WTC11 (cell line): ENCODE results near the gene TM4SF1. TPM values are rescaled to one million over a fixed set of nuclear protein-coding genes. Genes with fewer than 3 reads are reported as not detected.

Source experiments
- ATAC-seq: fragments of 200-7000 bp; cut with Tn5 transposase; 2 replicates; pipeline ENCODE4 v1.10.0; 2021; ENCODE audit warnings: mild to moderate bottlenecking, moderate library complexity
- CTCF ChIA-PET: fragments of 300-600 bp; sonication (Branson Sonifier 250); formaldehyde crosslinking; loops from one replicate; lab custom pipeline; 2021; ENCODE audit warnings: antibody characterized with exemption; lab: Charles Lee
- POLR2A ChIA-PET: fragments of 350-600 bp; sonication (Branson Sonifier 250); formaldehyde crosslinking; loops from one replicate; lab custom pipeline; 2021; ENCODE audit warnings: antibody characterized with exemption; lab: Charles Lee
- DNase-seq: peaks from one replicate; pipeline ENCODE4 v3.0.0; 2021; ENCODE audit warnings: low spot score
- H3K27ac Mint-ChIP-seq: 2 replicates; pipeline ENCODE4 v1.8.0; 2021; ENCODE audit warnings: mixed read lengths
- H3K27me3 Mint-ChIP-seq: 2 replicates; pipeline ENCODE4 v1.8.0; 2021; ENCODE audit warnings: low read depth, mild to moderate bottlenecking, moderate library complexity, mixed read lengths
- H3K36me3 Mint-ChIP-seq: 2 replicates; pipeline ENCODE4 v1.8.0; 2021; ENCODE audit warnings: mixed read lengths
- H3K4me1 Mint-ChIP-seq: 2 replicates; pipeline ENCODE4 v1.8.0; 2022; ENCODE audit warnings: mixed read lengths
- H3K4me3 Mint-ChIP-seq: 2 replicates; pipeline ENCODE4 v1.8.0; 2021; ENCODE audit warnings: mild to moderate bottlenecking, moderate library complexity, mixed read lengths
- H3K9me3 Mint-ChIP-seq: 2 replicates; pipeline ENCODE4 v1.8.0; 2021; ENCODE audit warnings: mixed read lengths
- CREB1 ChIP-seq: sonication (generic); formaldehyde crosslinking; IDR thresholded peaks from 2 replicates; pipeline ENCODE4 v1.8.0; 2023; ENCODE audit warnings: mild to moderate bottlenecking, missing genetic modification reagents
- GTF2I ChIP-seq: fragments of 250-450 bp; sonication (Bioruptor Pico); conservative IDR thresholded peaks from 2 replicates; pipeline ENCODE4 v1.4.0; 2021; ENCODE audit warnings: mild to moderate bottlenecking
- IRF2 ChIP-seq: sonication (generic); formaldehyde crosslinking; IDR thresholded peaks from 2 replicates; pipeline ENCODE4 v1.8.0; 2022; ENCODE audit warnings: low read depth, missing genetic modification reagents, borderline replicate concordance
- NFYB ChIP-seq: sonication (generic); formaldehyde crosslinking; conservative IDR thresholded peaks from 2 replicates; pipeline ENCODE4 v1.8.0; 2022; ENCODE audit warnings: low read depth, missing genetic modification reagents
- PRRX2 ChIP-seq: fragments of 250-450 bp; sonication (Bioruptor Pico); IDR thresholded peaks from 2 replicates; pipeline ENCODE4 v1.8.0; 2021; ENCODE audit warnings: mild to moderate bottlenecking
- ZNF121 ChIP-seq: sonication (generic); formaldehyde crosslinking; IDR thresholded peaks from 2 replicates; pipeline ENCODE4 v1.8.0; 2023; ENCODE audit warnings: missing genetic modification reagents
- ZNF396 ChIP-seq: fragments of 250-450 bp; sonication (Bioruptor Pico); IDR thresholded peaks from 2 replicates; pipeline ENCODE4 v1.8.0; 2021; ENCODE audit warnings: mild to moderate bottlenecking, moderate library complexity, borderline replicate concordance
- ZNF423 ChIP-seq: fragments of 250-450 bp; sonication (Bioruptor Pico); IDR thresholded peaks from 2 replicates; pipeline ENCODE4 v2.1.2; 2022; ENCODE audit warnings: mild to moderate bottlenecking, moderate library complexity
- total RNA-seq: library from RNA; stranded (reverse); gene quantifications from 3 replicates; pipeline ENCODE4 v1.2.3, GENCODE V29; 2021
- TF ChIP-seq, protein P1 (sequence below): sonication (generic); formaldehyde crosslinking; IDR thresholded peaks from 2 replicates; pipeline ENCODE4 v1.8.1; 2022; ENCODE audit warnings: mild to moderate bottlenecking, moderate library complexity, missing genetic modification reagents
- TF ChIP-seq, protein P2 (sequence below): fragments of 250-450 bp; sonication (Bioruptor Pico); IDR thresholded peaks from 2 replicates; pipeline ENCODE4 v2.1.2; 2022; ENCODE audit warnings: mild to moderate bottlenecking, moderate library complexity
- TF ChIP-seq, protein P3 (sequence below): fragments of 250-450 bp; sonication (Bioruptor Pico); IDR thresholded peaks from 2 replicates; pipeline ENCODE4 v1.9.0; 2021; ENCODE audit warnings: mild to moderate bottlenecking
- TF ChIP-seq, protein P4 (sequence below): sonication (generic); formaldehyde crosslinking; IDR thresholded peaks from 2 replicates; pipeline ENCODE4 v1.8.1; 2023; ENCODE audit warnings: mild to moderate bottlenecking, missing genetic modification reagents
- TF ChIP-seq, protein P5 (sequence below): sonication (generic); formaldehyde crosslinking; IDR thresholded peaks from 2 replicates; pipeline ENCODE4 v1.8.1; 2022; ENCODE audit warnings: low read depth, mild to moderate bottlenecking, moderate library complexity, missing genetic modification reagents, borderline replicate concordance
- TF ChIP-seq, protein P6 (sequence below): sonication (generic); formaldehyde crosslinking; conservative IDR thresholded peaks from 2 replicates; pipeline ENCODE4 v1.8.1; 2023; ENCODE audit warnings: mild to moderate bottlenecking, low read depth, missing genetic modification reagents, moderate library complexity
- TF ChIP-seq, protein P7 (sequence below): sonication (generic); formaldehyde crosslinking; IDR thresholded peaks from 2 replicates; pipeline ENCODE4 v1.8.1; 2023; ENCODE audit warnings: mild to moderate bottlenecking, missing genetic modification reagents

Gene TM4SF1
- total RNA-seq, 1 experiment from 2014 or later = 0.90 TPM

DNA sequence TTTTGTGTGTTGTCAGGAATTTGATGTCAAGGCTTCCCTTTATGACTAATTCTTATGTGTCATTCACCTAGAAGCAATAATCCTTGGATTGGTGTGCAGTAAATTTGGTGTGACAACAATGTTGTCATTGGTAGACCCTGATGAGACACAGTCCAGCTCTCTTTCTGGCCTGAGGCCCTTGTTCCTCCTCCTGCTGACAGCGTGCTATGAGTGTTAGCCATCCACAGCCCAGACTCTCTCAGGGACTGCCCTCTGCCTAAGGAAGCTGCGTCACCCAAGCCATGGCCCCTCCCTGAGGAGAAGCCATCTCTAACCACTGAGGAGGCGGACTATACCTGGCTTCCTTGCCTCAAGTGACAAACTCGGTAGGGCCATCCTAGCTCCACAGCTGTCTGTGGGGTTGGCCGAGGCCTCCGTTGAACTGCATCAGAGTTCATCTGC is 13.3 kb upstream of the TM4SF1 start (continued):
- TF ChIP-seq, protein P1, sequence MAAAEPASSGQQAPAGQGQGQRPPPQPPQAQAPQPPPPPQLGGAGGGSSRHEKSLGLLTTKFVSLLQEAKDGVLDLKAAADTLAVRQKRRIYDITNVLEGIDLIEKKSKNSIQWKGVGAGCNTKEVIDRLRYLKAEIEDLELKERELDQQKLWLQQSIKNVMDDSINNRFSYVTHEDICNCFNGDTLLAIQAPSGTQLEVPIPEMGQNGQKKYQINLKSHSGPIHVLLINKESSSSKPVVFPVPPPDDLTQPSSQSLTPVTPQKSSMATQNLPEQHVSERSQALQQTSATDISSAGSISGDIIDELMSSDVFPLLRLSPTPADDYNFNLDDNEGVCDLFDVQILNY (CRISPR knock-in tag) = no peak
- TF ChIP-seq, protein P2, sequence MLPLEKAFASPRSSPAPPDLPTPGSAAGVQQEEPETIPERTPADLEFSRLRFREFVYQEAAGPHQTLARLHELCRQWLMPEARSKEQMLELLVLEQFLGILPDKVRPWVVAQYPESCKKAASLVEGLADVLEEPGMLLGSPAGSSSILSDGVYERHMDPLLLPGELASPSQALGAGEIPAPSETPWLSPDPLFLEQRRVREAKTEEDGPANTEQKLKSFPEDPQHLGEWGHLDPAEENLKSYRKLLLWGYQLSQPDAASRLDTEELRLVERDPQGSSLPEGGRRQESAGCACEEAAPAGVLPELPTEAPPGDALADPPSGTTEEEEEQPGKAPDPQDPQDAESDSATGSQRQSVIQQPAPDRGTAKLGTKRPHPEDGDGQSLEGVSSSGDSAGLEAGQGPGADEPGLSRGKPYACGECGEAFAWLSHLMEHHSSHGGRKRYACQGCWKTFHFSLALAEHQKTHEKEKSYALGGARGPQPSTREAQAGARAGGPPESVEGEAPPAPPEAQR (CRISPR knock-in tag) = no peak
- TF ChIP-seq, protein P3, sequence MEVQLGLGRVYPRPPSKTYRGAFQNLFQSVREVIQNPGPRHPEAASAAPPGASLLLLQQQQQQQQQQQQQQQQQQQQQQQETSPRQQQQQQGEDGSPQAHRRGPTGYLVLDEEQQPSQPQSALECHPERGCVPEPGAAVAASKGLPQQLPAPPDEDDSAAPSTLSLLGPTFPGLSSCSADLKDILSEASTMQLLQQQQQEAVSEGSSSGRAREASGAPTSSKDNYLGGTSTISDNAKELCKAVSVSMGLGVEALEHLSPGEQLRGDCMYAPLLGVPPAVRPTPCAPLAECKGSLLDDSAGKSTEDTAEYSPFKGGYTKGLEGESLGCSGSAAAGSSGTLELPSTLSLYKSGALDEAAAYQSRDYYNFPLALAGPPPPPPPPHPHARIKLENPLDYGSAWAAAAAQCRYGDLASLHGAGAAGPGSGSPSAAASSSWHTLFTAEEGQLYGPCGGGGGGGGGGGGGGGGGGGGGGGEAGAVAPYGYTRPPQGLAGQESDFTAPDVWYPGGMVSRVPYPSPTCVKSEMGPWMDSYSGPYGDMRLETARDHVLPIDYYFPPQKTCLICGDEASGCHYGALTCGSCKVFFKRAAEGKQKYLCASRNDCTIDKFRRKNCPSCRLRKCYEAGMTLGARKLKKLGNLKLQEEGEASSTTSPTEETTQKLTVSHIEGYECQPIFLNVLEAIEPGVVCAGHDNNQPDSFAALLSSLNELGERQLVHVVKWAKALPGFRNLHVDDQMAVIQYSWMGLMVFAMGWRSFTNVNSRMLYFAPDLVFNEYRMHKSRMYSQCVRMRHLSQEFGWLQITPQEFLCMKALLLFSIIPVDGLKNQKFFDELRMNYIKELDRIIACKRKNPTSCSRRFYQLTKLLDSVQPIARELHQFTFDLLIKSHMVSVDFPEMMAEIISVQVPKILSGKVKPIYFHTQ (CRISPR knock-in tag) = no peak
- TF ChIP-seq, protein P4, sequence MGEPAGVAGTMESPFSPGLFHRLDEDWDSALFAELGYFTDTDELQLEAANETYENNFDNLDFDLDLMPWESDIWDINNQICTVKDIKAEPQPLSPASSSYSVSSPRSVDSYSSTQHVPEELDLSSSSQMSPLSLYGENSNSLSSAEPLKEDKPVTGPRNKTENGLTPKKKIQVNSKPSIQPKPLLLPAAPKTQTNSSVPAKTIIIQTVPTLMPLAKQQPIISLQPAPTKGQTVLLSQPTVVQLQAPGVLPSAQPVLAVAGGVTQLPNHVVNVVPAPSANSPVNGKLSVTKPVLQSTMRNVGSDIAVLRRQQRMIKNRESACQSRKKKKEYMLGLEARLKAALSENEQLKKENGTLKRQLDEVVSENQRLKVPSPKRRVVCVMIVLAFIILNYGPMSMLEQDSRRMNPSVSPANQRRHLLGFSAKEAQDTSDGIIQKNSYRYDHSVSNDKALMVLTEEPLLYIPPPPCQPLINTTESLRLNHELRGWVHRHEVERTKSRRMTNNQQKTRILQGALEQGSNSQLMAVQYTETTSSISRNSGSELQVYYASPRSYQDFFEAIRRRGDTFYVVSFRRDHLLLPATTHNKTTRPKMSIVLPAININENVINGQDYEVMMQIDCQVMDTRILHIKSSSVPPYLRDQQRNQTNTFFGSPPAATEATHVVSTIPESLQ (CRISPR knock-in tag) = no peak
- TF ChIP-seq IRF2 (CRISPR knock-in tag) = no peak
- TF ChIP-seq, all 79 proteins: peak for 0

DNA sequence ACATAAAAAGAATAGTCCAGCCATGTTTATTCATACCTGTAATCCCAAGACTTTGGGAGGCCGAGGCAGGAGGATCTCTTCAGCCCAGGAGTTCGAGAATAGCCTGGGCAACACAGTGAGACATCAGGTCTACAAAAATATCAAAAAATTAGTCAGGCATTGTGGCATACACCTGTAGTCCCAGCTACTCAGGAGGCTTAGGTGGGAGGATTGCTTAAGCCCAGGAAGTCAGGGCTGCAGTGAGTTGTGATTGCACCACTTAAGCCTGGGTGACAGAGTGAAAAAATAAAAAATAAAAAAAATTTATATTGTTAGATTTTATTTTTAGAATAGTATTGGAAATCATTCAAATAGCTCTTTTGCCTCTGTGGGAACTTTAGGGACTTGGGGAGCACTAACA is 12.8 kb upstream of the TM4SF1 start:
- no peak for DNase-seq
- ChIA-PET CTCF (interaction anchor here (0.6 to 1.7 kb wide), 2 partner anchors 89 to 501 kb away, joined by 3 to 6 read pairs; no protein-coding TSS in a partner anchor), POLR2A (no interaction called here)

DNA sequence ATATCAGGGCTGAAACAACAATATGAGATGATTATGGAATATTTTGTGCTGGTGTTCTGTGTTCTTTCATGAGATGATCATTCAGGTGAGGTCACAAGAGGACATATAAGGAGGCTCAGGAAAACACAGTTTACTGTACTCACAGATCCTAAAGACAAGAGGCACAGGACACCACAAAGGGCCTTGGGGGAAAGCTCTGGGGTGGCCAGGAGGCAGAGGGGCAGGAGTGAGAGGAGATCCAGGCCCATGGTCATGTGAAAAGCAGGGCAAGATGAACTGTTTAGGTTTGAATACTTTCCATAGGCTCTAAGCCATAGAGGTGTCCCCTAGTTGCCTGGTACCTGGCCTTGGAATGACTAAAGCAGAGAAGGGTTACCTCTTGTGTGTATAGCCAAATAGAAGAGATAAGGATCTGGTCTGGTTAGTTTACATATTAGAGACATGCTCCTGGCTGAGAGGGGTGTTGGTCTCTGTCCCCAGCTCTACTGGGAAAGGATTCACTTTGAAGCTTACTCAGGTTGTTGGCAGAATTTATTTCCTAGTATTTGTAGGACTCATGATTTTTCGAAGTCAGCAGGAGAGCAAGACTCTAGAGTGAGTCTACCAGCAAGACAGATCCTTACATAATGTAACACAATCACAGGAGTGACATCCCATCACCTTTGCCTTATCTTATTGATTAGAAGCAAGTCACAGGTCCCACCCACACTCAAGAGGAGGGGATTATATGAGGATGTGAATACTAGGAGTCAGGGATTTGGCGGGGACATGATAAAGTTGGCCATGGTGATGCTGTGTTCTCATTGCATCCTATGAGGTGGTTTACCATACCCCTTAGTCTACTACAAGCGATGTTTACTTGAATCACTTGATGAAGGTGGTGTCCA is 11.3 kb upstream of the TM4SF1 start:
- no peak for DNase-seq
- no peaks in the 10 kb centered on the region for H3K27me3 Mint-ChIP-seq
- H3K4me3 Mint-ChIP-seq = no peak overlapping the region
- ATAC-seq = no peak
- CTCF ChIA-PET = no interaction called here
- POLR2A ChIA-PET = no interaction called here
- H3K27ac Mint-ChIP-seq = no peak overlapping the region
- no peaks in the 10 kb centered on the region for H3K9me3 Mint-ChIP-seq
- H3K4me1 Mint-ChIP-seq = no peaks in the 10 kb centered on the region; the same call in 1 of the 2 replicates
- H3K36me3 Mint-ChIP-seq = no peaks in the 10 kb centered on the region
- no peak for TF ChIP-seq PRRX2 (CRISPR knock-in tag)
- no peak for TF ChIP-seq NFYB (CRISPR knock-in tag)
- no peak for TF ChIP-seq CREB1 (CRISPR knock-in tag)
- TF ChIP-seq, protein P5, sequence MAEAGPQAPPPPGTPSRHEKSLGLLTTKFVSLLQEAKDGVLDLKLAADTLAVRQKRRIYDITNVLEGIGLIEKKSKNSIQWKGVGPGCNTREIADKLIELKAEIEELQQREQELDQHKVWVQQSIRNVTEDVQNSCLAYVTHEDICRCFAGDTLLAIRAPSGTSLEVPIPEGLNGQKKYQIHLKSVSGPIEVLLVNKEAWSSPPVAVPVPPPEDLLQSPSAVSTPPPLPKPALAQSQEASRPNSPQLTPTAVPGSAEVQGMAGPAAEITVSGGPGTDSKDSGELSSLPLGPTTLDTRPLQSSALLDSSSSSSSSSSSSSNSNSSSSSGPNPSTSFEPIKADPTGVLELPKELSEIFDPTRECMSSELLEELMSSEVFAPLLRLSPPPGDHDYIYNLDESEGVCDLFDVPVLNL (CRISPR knock-in tag) = no peak
- TF ChIP-seq, protein P1 (CRISPR knock-in tag) = no peak
- no peak for TF ChIP-seq ZNF396 (CRISPR knock-in tag)
- TF ChIP-seq, protein P6, sequence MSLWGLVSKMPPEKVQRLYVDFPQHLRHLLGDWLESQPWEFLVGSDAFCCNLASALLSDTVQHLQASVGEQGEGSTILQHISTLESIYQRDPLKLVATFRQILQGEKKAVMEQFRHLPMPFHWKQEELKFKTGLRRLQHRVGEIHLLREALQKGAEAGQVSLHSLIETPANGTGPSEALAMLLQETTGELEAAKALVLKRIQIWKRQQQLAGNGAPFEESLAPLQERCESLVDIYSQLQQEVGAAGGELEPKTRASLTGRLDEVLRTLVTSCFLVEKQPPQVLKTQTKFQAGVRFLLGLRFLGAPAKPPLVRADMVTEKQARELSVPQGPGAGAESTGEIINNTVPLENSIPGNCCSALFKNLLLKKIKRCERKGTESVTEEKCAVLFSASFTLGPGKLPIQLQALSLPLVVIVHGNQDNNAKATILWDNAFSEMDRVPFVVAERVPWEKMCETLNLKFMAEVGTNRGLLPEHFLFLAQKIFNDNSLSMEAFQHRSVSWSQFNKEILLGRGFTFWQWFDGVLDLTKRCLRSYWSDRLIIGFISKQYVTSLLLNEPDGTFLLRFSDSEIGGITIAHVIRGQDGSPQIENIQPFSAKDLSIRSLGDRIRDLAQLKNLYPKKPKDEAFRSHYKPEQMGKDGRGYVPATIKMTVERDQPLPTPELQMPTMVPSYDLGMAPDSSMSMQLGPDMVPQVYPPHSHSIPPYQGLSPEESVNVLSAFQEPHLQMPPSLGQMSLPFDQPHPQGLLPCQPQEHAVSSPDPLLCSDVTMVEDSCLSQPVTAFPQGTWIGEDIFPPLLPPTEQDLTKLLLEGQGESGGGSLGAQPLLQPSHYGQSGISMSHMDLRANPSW (CRISPR knock-in tag) = no peak
- TF ChIP-seq ZNF121 = no peak
- TF ChIP-seq, protein P7, sequence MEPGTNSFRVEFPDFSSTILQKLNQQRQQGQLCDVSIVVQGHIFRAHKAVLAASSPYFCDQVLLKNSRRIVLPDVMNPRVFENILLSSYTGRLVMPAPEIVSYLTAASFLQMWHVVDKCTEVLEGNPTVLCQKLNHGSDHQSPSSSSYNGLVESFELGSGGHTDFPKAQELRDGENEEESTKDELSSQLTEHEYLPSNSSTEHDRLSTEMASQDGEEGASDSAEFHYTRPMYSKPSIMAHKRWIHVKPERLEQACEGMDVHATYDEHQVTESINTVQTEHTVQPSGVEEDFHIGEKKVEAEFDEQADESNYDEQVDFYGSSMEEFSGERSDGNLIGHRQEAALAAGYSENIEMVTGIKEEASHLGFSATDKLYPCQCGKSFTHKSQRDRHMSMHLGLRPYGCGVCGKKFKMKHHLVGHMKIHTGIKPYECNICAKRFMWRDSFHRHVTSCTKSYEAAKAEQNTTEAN (CRISPR knock-in tag) = no peak
- TF ChIP-seq GTF2I (CRISPR knock-in tag) = no peak

More for the DNA sequence above, 12.8 kb upstream of the TM4SF1 start:
- Mint-ChIP-seq H3K9me3 (no peaks in the 10 kb centered on the region), H3K4me3 (no peak overlapping the region), H3K27ac (no peak overlapping the region), H3K27me3 (no peaks in the 10 kb centered on the region), H3K4me1 (no peaks in the 10 kb centered on the region; the same call in 1 of the 2 replicates), H3K36me3 (no peaks in the 10 kb centered on the region)
- ATAC-seq = no peak
- no peak for TF ChIP-seq ZNF423
